Head of caudate nucleus (tissue), 42 donors: ENCODE results near the gene GALNT6.

ENCODE experiments used
- DNase-seq, 42 donors: peaks; one replicate each; pipeline versions ENCODE4 v3.0.0 to v3.0.0-alpha.2; 2020 to 2021; ENCODE audit warnings: mixed read lengths in 7 of 42
- intact Hi-C: fragments of 100-400 bp; cut with DNase I; formaldehyde crosslinking; loops from one replicate; pipeline ENCODE4 v1.15.0; 2022

GALNT6 gene

GRCh38 chr12:51388846-51389245, 2.4 kb downstream of the GALNT6 start:
- intact Hi-C loops: no loop called here
- DNase-seq: peak in 9 of 42 donors; percentile 19 to 54 (median 38)

- peak in 30 of 42 donors; percentile 19 to 66 (median 44) for DNase-seq
Measured at GRCh38 chr12:51388069-51388799, 3.0 kb downstream of the GALNT6 start.

GRCh38 chr12:51386351-51386750, 4.9 kb downstream of the GALNT6 start:
- intact Hi-C loops: no loop called here
- DNase-seq: no peak

More at GRCh38 chr12:51388069-51388799, 3.0 kb downstream of the GALNT6 start:
- intact Hi-C loops: no loop called here

GRCh38 chr12:51383269-51383905, 7.8 kb downstream of the GALNT6 start:
- intact Hi-C loops: no loop called here

GRCh38 chr12:51382173-51382572, 9.0 kb downstream of the GALNT6 start:
- DNase-seq: no peak
- intact Hi-C loops: no loop called here

More at GRCh38 chr12:51383269-51383905, 7.8 kb downstream of the GALNT6 start:
- no peak for DNase-seq

GRCh38 chr12:51381226-51382079, 9.8 kb downstream of the GALNT6 start:
- intact Hi-C loops: no loop called here
- no peak for DNase-seq

- intact Hi-C loops: no loop called here
- no peak for DNase-seq
Measured at GRCh38 chr12:51379571-51379970, 11.6 kb downstream of the GALNT6 start.

- no peak for DNase-seq
- intact Hi-C loops: no loop called here
Measured at GRCh38 chr12:51378749-51379148, 12.5 kb downstream of the GALNT6 start.

- DNase-seq: peak in 31 of 42 donors; percentile 36 to 90 (median 58)
- intact Hi-C loops: no loop called here
Measured at GRCh38 chr12:51377099-51377984, 13.9 kb downstream of the GALNT6 start.

GRCh38 chr12:51374856-51375255, 16.4 kb downstream of the GALNT6 start:
- intact Hi-C loops: no loop called here
- DNase-seq: no peak

- DNase-seq: no peak
- intact Hi-C loops: no loop called here
Measured at GRCh38 chr12:51374361-51374760, 16.8 kb downstream of the GALNT6 start.

- intact Hi-C loops: no loop called here
- no peak for DNase-seq
Measured at GRCh38 chr12:51373187-51373586, 18.0 kb downstream of the GALNT6 start.

GRCh38 chr12:51372021-51372420, 19.2 kb downstream of the GALNT6 start:
- intact Hi-C loops: no loop called here
- DNase-seq: no peak

- peak in 14 of 42 donors; percentile 16 to 79 (median 36) for DNase-seq
Measured at GRCh38 chr12:51371295-51371953, 19.8 kb downstream of the GALNT6 start.

GRCh38 chr12:51370667-51371066, 20.5 kb downstream of the GALNT6 start:
- DNase-seq: no peak
- intact Hi-C loops: no loop called here

More at GRCh38 chr12:51371295-51371953, 19.8 kb downstream of the GALNT6 start:
- intact Hi-C loops: no loop called here

- intact Hi-C loops: no loop called here
- DNase-seq: no peak
Measured at GRCh38 chr12:51369581-51369980, 21.6 kb downstream of the GALNT6 start.

GRCh38 chr12:51368640-51369517, 22.3 kb downstream of the GALNT6 start:
- DNase-seq: peak in 10 of 42 donors; percentile 8 to 45 (median 32)
- intact Hi-C loops: no loop called here
